Bone marrow (tissue), 2 donors: ENCODE data around the gene GPC5.

ENCODE experiments used
- DNase-seq, 2 donors: peaks; one replicate each; lab custom pipeline; 2025; lab: John Stamatoyannopoulos, UW

The GPC5 gene

DNA sequence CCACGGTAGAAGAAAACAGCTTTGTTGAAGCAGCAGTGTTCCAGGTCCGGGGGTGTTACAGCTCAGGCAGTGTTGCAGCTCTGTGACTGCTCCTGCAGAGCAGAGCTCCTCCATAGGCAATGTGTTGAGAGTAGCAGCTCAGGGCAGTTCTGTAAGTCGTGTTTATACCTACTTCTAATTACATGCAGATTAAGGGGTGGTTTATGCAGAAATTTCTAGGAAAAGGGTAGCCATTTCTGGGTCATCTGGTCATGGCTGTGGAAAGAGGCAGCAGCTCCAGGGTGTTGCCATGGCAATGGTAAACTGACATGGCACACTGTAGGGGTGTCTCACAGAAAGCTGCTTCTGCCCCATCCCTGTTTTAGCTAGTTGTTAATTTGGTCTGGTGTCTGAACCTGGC lies 316.4 kb downstream of the GPC5 start:
- DNase-seq = no peak

DNA sequence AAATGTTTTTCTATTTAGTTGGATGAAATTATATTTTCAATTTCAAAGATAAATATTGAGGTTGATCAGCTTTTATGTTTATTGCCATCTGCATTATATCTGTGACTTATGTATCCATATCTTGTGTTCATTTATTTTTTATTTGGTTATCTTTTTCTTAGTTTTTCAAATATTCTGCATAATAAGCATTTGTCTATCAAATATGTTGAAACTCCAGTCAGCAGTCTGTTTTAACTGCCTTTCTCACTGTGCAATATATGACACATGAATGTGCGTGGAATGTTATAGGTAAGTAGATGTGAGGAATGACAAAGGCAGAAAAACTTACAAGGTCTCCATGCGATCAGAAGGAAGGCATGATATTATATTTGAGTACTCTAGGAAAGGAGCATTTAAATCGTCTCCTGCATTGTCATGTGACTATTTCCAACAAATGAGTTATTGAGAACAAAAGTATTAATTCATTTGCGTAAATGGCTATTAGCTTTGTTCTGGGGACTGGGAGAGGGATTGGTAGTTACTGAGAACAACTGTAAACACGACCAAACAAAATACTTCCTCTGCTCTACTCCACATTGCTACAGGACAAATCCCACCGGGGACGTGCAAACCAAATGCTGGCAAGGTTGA lies 318.1 kb downstream of the GPC5 start:
- no peak for DNase-seq

DNA sequence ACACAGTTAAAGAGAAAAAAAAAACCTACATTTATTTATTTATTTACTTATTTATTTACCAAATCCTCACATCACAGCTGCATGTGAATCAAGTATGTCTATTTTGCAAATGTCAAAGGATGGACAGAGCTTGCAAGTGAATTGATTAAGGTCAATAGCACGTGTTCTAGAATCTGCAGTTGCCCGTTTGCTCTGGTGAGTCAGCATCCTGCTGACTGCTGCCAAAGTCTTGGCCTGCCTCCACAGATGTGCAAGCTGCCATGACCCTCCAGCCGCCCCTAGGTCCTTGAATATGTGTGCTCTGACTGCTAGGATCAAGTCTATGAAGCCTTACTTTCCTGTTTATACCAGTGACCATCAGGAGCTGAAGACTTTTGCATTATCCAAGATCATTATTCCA lies 320.6 kb downstream of the GPC5 start:
- DNase-seq = no peak

DNA sequence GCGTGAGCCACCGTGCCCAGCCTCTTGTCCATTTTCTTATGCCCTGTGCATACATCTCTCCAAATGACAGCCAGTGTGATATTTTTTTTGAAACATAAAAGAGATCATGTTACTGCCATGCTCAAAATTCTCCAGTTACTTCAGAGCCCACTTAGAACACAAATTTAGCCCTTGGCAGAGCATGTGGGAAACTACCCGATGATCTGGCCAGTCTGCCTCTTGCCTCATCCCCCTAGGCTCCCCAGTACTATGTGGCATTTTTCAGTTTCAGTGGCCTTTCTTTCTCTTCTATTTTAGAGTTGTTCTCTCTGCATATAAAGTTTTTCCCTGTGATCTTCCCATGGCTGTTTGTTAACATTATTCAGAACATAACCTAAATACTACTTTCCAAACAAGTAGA lies 323.0 kb downstream of the GPC5 start:
- no peak for DNase-seq

DNA sequence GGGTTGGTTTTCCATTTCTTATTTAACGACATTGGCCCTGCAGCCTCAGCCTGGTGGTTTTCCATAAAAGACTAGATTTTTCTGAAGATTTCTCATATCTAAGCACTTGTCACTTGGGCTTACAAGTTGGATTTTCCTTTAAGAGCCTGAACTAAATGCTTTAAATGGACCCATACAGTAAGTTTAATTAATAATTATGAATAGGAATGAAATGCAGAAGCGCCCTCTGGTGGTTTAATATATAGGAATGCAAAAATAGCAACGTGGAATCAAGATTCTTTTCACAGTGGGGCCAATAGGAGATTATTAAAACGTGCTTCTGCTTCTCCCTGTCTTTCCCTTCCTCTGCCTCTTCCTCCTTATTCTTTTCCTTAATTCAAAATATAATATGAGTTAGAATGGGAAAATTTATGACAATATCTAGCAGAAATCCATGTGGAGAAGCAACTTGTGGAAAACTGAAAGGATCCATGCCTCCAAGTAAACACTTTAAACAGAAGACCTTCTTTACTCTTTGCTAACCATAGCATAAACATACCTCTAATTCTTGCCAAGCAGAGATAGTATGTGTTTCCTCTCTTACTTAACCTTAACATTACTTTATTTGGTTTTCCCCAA lies 324.0 kb downstream of the GPC5 start:
- DNase-seq = no peak

DNA sequence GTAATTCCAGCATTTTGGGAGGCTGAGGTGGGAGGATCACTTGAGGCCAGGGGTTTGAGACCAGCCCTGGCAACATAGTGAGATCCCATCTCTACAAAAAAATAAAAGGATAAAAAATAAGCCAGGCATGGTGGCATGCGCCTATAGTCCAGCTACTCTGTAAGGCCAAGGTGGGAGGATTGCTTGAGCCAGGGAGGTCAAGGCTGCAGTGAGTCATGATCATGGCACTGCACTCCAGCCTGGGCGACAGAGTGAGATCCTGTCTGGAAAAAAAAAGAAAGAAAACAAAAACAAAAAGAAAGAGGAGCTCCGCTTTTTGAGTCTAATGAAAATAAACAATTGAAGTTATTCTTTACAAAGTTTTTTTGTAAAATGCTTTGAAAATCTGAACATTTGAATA lies 326.2 kb downstream of the GPC5 start:
- DNase-seq = no peak

DNA sequence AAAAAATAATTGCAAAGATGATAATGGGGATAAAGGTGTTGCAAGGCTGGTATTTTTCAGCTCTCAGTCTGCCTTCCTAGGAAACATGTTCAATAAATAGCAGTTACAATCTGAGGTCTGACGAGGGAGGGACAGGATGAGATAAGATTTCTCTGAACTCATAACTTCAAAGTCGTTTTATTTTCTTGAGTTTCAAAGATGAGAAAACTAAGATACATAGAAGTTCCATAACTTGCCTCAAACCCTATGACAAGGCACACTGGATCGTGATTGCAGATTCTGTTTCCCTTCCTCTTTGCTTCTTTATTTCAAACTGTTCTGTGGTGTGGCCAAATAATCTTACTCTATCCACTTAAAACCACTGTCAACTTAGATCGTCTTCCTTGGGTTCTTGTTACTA lies 327.2 kb downstream of the GPC5 start:
- no peak for DNase-seq

DNA sequence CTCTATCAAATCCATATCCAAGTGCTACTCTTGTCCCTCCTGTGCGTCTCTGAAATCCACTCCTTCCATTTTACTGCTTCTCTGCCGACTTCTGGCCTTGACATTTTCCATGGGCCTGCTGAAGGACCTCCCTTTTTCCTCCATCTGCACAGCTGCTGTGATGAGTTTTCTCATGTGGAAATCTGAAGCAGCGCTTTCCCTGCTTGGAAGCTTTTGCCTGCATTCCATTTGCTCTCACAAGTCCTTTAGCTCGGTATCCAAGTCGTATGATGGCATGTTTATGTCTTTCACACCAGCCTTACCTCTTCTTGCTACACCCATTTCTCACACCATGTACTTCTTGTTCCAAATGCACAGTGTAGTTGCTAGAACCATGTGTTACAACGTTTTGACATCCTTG lies 328.2 kb downstream of the GPC5 start:
- no peak for DNase-seq

DNA sequence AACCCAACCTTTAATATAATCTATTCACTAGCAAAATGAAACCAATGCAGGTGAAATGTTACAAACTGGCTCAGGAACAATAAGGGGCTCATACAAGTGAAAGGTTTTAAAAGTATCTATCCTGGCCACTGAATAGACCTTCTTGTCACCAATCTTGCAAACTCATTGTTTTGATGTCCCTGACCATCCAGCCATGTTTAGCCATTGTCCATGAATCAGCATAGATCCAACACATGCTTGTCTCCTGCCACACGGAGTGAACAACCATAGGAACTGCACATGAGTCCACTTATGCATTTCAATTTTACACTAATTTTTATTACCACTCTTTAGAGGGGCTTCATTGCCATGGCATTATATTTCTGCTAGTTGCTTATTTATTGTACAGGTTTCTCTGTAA lies 331.4 kb downstream of the GPC5 start:
- DNase-seq = no peak

DNA sequence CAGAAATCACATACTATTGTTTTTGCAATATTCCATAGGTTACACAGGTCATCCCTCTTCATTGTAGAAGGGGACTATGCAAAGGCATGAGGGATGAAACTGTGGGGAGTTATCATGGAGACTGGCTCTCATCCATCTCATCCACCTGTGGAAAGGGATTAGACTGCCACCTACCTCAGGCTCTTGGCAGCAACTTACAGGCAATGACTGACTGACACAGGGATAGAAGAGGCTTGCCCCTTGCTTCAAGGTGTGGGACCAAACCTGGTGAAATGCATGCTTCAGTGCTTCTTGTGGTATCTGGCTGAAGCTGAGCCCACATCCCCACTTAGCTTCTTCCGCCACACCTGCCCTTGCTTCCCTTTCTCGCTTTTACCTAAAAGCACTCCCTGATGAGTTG lies 341.3 kb downstream of the GPC5 start:
- DNase-seq = no peak

DNA sequence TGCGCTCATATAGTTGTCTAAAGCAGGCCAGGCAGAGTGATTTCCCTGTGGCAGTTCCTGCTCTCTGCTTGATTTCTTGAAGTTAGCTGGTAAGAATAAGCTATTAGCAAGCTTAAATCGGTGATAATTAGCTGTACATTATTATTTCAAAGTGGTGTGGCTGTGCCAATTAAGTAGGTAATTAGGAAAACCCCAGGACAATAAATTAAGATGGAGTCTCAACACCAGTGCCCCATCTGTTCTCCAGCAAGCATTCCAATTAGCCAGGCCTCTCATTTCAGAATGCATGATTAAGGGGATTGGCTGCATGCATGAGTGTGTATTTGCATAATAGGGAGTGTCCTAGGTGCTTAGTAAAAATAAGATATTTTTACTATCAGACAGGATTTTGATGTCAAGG lies 342.3 kb downstream of the GPC5 start:
- no peak for DNase-seq

DNA sequence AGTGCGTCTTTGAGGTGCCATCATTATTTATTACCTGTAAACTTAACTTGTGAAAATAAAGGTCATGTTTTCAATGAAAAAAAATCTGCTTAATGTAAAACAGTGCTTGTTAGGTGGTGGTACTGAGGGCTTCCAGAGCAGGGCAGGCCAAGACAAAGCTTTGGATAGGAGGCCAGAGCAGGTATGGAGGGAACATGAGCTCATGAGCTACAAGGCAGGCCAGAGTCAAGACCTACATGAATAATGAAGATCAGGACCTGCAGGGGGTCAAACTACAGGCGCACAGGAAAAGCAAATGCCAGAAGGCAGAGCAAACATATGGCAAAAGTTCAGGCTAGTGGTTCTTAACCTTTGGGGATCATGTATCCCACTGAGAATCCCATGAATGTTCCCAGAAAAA lies 343.5 kb downstream of the GPC5 start:
- no peak for DNase-seq

DNA sequence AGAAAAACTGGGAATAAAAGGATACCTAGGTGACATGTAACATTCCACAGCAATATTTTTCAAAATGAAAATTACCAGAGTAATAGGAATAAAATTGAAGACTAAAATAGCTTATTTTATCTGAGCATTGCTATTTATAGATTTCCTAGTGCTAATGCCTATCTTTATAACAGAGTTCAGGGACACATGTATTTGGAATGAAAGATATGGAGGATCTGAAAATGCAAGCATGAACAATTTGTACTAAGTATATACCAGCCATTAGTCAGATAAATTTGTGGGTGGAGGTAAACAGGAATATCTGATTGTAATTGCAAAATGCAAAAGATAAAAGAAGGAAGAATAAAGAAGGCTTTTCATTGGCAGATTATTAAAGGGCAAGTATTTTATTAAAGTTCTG lies 345.9 kb downstream of the GPC5 start:
- no peak for DNase-seq

DNA sequence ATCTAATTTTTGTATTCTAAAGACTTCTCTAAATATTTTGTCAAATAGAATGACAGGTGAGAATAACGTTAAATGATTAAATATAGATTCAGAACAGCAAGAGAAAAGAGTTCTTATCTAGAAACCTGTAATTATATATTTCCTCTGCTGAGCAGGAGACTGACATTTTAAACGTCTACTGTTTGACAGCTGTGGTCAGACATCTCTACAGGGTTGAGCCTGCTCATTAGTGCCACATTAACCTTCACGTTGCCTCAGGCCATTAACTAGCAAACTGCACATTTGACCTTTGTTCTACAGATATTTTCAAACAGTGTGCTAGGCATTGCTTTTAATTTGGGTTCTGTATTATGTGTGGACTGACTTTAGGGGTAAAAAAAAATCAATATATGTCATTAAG lies 347.5 kb downstream of the GPC5 start:
- DNase-seq = no peak

DNA sequence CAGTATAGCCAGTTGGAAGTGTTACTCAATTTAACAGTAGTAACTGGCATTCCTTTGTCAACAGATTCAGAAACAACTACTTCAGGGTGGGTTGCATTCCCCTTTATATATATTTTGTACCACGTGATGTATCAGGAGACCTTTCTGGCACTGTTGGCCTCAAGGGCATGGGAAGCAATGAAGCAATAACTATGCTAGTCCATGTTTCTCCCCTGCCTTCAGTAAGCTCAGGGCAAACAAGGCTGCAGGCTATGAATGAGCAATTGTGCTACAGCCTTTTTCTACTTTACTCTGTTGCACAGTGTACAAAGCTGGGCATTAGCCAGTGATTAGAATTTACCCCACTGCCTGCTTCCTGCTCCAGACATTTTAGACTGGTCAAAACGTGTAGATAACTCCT lies 348.8 kb downstream of the GPC5 start:
- DNase-seq = no peak

DNA sequence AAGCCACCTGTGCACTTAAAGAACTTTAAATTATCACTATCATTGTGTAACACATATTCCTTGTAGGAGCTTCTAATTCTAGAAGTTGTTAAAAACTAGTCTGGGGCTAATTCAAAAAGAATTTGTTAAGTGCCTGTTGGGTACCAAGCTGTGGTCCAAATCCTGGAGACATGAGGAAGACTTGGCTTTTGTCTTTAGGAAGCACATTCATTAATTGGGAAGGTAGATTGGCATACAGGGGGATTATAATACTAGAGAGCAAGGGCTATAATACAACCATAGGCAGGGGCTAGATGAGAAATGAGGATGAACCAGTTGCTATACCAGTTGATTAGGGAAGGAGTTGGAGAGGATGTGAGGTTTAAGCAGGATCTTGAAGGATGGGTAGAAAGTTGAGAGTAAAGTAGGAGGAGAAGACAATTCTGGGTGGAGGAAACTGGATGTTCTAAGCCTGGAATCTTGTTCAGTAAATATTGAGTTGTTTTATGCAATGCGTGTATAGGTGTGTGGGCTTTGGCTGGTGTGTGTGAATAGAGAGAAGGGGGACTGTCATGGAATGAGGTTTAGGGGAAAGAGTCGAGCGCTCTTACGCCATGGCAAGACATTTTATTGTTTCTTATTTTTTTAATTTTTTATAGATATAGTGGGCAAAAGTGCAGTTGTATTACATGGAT lies 350.1 kb downstream of the GPC5 start:
- DNase-seq = no peak

DNA sequence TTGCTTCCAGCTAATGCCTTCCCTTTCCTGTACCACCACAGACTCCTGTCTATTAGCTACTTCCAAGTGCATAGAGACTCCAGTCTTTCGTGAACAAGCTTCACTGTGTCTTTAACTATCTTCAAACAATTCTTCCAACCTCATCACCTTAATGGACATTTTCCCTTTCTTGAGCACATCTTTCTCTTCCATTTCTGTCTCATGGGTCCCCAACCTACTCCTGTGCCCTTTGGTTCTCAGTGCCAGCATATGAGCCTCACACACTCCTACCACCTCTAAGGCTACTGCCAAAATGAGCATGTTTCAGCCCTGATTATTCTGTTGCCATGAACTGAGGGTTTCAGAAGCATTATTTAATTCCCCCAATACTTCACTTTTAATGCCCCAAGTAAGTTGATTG lies 360.3 kb downstream of the GPC5 start:
- DNase-seq = no peak

DNA sequence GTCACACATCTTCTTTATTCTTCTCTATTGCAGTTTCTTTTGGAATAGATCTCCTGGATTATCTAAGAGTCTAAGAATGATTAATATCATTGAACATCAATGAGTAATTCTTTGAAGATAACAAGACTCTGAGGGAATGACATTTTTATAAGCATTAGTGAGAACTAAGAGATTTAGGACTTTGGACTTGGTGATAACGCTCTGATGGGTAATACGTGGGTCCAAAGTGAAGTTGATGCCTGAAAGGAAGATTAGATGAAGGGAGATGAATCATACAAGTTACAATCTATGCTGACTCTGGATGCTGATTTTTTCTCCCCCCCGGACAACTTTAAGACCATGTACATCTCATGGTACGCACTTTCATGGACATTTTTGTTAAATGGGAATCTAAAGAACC lies 364.5 kb downstream of the GPC5 start:
- no peak for DNase-seq

DNA sequence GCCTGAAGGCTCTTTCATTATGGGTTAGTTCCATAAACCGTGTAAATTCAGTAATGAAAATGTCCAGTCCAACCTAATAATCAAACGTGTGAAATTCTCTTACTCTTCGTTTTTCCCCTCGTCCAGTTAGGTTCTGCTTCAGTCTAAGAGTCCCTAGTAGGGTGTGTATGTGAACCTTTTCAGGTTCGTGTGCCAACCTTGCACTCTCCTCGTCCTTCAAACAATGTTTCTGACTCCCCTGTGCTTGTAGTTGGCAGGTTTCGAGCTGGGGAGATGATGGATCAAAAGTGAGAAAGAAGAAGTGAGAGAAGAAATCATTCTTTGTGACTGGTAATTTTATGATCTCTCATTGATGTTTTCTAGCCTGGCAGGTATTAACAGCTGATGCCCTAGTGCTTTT lies 366.1 kb downstream of the GPC5 start:
- DNase-seq = no peak

DNA sequence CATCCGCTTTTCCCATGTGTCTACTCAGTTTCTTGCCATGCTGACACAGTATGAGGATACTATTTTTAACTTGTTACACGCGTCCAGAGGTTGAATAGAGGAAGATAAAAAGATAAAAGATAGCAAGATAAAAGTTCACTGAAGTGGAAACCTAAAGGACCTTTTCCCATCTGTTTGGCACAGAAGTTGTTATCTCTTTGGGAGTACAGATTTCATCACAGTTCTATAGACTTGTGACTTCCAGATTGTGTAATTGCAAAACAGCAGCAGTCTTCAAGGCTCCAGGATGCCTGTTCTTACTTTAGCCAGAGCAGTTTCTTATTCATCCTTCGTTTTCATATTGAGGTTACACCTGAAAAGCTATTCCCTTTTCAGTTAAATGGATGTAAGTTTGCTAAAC lies 369.2 kb downstream of the GPC5 start:
- no peak for DNase-seq

DNA sequence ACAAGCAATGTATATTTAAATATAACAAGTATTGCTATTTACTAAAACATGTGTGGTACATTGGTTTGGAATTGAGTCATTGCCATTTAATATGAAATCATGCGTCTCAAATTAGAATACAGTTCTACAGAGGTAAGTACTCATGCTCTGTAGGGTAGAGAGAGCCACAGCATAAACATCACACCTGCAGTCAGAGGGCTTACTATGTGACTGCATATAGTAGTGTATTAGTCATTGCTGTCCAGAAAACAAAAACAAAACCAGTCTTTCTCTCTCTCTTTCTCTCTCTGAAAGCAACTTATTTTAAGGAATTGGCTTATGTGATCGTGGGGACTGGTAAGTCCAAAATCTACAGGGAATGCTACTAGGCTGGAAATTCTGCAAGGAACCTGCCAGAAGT lies 370.3 kb downstream of the GPC5 start:
- DNase-seq = no peak

DNA sequence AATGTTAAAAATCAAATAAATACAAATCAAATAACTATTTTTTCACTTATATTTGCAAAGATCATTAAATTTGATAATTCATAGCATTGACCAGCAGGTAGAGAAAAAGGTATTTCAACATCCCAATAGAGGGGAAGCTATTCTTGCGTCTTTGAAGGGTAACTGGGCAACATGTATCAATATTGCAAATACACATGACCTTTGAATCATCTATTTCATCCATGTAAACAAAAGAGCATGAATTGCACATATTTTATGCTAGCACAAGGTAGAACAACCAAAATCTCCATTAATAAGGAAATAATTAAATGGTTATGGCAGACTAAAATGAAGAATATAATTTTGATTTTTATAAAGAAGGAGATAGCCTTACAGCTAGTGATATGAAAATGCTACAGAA lies 372.8 kb downstream of the GPC5 start:
- DNase-seq = no peak

DNA sequence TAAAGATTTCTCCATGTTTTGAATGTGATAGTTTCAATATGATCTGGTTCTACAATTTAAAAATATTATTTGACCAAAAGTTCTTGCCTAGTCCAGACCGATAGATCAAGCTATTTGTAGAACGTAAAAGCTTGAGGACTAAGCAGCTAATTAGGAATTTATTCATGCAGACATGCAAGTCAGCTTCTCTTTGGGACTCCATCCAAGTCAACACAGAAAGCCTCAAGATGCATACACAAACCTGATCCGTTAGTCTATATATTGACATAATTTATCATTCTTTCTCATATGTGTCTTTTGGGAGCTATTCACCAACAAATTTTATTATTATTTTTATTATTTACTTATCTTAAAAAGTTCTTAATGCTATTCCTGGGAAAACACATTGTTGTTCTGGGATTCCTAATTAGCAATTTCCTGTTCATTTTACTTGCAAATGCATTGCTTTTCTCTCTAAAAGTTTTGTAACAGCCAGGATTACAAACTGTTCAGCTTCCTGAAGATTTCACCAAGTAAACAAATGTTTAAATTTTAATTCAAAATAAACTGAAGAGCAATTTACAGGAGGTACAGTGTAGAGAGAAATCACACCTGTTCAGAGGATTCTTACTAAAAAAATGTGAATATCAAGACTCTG lies 375.3 kb downstream of the GPC5 start:
- no peak for DNase-seq
